ENCODE measurements around the gene TAF1C. TPM values are rescaled to one million over a fixed set of nuclear protein-coding genes. Genes with fewer than 3 reads are reported as not detected.

TAF1C gene
- total RNA-seq (2021) (71.2 to 89.7 TPM (median 74.7 TPM) in 3 replicates), Bru-seq, nascent RNA (percentile 71 among the genes with signal in this experiment)
- long read RNA-seq, experiment 1, full-length matches to known transcripts: 89 of 292 reads
- long read RNA-seq, experiment 1, partial matches to known transcripts: 25 of 292 reads
- long read RNA-seq, experiment 1, other reads (novel, unspliced or antisense): 178 of 292 reads
- long read RNA-seq, experiment 2, partial matches to known transcripts: 6 of 36 reads
- long read RNA-seq, experiment 2, other reads (novel, unspliced or antisense): 30 of 36 reads
- long read RNA-seq, experiment 3, partial matches to known transcripts: 0 of 2 reads
- long read RNA-seq, experiment 3, other reads (novel, unspliced or antisense): 2 of 2 reads

GRCh38 chr16:84186685-84187437 lies at the start of gene TAF1C:
TAF1C (minus strand) TSS chr16:84187057; CDS start chr16:84184988, 2,069 bp downstream.
- ATAC-seq (peak; percentile 78), DNase-seq (ENCODE audit: low spot score) (peak; percentile 87)
- H3K27me3 Mint-ChIP-seq (ENCODE audit: low read depth): no peaks in the 10 kb centered on the region; the same call in none of the 2 replicates
- ChIA-PET POLR2A (interaction anchor here (0.6 to 1.0 kb wide), 3 partner anchors 30 to 192 kb away, joined by 3 read pairs; no protein-coding TSS in a partner anchor), CTCF (interaction anchor here (0.6 to 1.8 kb wide), 74 partner anchors 9 to 485 kb away, joined by 3 to 51 read pairs (median 5); partner anchors contain the start of genes ATP2C2, DNAAF1, HSDL1 and KCNG4)
- peaks cover 15% of the 10 kb centered on the region; the same call in 1 of the 2 replicates for H3K36me3 Mint-ChIP-seq
- TF ChIP-seq GABPB1 (CRISPR knock-in tag; IDR thresholded peaks at IDR 0.05): peak; percentile 82
- TF ChIP-seq MLX (CRISPR knock-in tag; IDR thresholded peaks at IDR 0.05): no peak
- no peak for TF ChIP-seq MYBL2 (CRISPR knock-in tag; IDR thresholded peaks at IDR 0.05)
- TF ChIP-seq KAT7 (CRISPR knock-in tag; IDR thresholded peaks at IDR 0.05; ENCODE audit: borderline replicate concordance): peak; percentile 88; the same call in 1 of the 2 replicates
- peak; percentile 77; the same call in 1 of the 2 replicates for TF ChIP-seq ARID4B (CRISPR knock-in tag; IDR thresholded peaks at IDR 0.05; ENCODE audit: borderline replicate concordance)
- TF ChIP-seq NFE2L1 (CRISPR knock-in tag; IDR thresholded peaks at IDR 0.05): no peak
- TF ChIP-seq SMAD3 (CRISPR knock-in tag; IDR thresholded peaks at IDR 0.05; ENCODE audit: borderline replicate concordance): peak; percentile 21; the same call in 1 of the 2 replicates
- peak; percentile 78 for TF ChIP-seq CTCF (IDR thresholded peaks at IDR 0.05)
- 0 out of 2 replicates have a peak, but pooled peaks have one; percentile 13 for TF ChIP-seq TEAD1 (CRISPR knock-in tag; IDR thresholded peaks at IDR 0.05)
- TF ChIP-seq TEAD4 (CRISPR knock-in tag; IDR thresholded peaks at IDR 0.05): no peak
- TF ChIP-seq MAX (CRISPR knock-in tag; IDR thresholded peaks at IDR 0.05): peak; percentile 77
- 0 out of 2 replicates have a peak, but pooled peaks have one; percentile 42 for TF ChIP-seq SP1 (CRISPR knock-in tag; conservative IDR thresholded peaks at IDR 0.05)
- TF ChIP-seq ESRRA (CRISPR knock-in tag; IDR thresholded peaks at IDR 0.05; ENCODE audit: borderline replicate concordance): no peak
- TF ChIP-seq CREM (CRISPR knock-in tag; IDR thresholded peaks at IDR 0.05): 0 out of 2 replicates have a peak, but pooled peaks have one; percentile 24
- TF ChIP-seq FOXK1 (CRISPR knock-in tag; IDR thresholded peaks at IDR 0.05): peak; percentile 81
- peaks cover 9% of the 10 kb centered on the region; the same call in 1 of the 2 replicates for H3K4me1 Mint-ChIP-seq
- H3K27ac Mint-ChIP-seq: peak within 1 kb of the TSS; percentile 60
- H3K4me3 Mint-ChIP-seq: peak within 1 kb of the TSS; percentile 91
- no peaks in the 10 kb centered on the region for H3K9me3 Mint-ChIP-seq
